ENCODE data around the gene DLG2. TPM values are rescaled to one million over a fixed set of nuclear protein-coding genes. Genes with fewer than 3 reads are reported as not detected.

DLG2 gene
- total RNA-seq, 1 donor from 2014 or later, result 0.18 TPM

DNA sequence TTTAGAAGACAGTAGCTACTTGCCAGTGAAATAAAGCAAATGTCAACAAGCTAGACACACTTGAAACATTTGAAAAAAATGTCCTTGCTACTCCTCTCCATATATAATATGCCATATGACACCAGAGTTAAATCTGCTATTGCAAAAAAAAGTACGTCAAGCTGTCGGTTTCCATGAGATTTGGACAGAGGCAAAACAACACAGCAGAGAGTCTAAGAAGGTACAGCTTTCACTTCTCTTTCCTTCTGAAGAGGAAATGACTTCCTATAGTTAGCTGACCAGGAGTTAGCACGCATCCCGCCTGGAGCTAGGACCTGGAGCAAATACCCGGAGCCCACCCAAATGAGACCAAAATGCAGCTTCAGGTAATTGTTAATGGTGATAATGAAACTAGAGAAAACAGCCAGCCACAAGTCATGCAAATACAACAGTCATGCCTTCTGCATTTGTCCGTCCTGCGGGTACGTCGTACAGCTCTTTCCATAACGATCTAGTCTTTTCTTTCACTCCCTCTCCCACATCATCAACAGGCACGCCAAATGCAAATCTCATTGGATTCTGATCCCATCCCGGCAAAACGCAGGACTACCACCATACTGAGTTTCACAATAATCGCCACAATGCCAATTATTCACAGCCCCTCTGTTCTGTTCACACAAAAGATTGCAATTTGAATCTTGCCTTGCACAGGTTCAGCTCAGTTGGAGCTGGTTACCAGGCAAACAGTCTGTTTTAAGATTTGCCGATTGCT, 1945.9 kb downstream of the DLG2 start:
- DNase-seq (ENCODE audit: extremely low read depth, low read depth, low spot score), result no peak

- DNase-seq (ENCODE audit: extremely low read depth, low read depth, low spot score), result no peak
Measured at GRCh38 chr11:83680321-83680720, 1946.8 kb downstream of the DLG2 start.

DNA sequence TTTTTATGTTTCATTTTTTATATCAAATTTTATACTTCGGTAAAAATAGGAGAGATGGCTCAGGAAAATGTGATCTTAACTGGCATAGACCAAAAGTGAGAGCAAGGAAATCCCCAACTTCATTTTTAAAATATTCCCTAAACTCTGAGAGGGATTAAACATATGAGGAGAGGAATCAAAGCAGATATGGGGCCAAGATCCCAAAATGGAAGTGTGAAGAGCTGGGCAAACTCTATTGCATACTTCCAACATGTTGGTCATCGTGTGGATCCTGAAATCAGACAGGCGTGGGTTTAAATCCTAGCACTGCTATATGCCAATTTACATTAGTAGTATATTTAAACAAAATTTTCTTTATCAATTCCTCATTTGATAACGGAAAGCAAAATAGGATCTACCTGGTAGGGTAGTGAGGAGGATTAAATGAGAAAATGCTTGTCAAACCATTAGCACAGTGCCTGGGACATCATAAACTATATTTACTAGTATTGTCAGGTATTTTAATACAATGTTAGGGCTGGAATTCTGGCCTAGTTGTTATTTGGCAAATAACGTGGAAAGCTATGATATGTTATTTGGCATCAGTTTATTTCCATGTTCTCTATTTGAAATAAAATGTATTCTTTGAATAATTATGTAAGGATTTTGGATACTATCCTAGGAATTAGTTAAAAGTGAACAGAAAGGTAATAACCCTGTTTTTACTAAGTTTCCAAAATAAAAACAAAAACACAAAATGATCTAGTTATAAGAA, 1948.1 kb downstream of the DLG2 start:
- DNase-seq (ENCODE audit: extremely low read depth, low read depth, low spot score), result no peak

DNA sequence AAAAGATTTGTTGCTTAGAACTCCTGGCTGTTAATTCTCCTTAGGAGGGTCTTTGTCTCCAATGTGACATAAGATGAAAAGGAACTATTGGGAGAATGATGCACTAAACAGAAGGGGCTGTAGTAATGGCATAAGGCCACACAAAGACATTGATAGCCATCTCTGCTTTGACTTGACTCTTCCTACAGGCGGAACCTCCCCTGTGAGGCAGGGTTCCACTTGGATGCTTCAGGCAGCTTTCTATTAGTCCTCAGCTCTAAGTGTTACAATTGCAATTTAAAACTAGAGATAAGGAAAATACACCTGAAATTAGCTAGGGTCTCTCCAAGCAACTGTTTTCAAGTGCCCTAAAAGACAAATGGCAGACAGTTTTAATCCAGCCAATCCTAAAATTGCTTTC, 1949.4 kb downstream of the DLG2 start:
- DNase-seq (ENCODE audit: extremely low read depth, low read depth, low spot score), result no peak

DNA sequence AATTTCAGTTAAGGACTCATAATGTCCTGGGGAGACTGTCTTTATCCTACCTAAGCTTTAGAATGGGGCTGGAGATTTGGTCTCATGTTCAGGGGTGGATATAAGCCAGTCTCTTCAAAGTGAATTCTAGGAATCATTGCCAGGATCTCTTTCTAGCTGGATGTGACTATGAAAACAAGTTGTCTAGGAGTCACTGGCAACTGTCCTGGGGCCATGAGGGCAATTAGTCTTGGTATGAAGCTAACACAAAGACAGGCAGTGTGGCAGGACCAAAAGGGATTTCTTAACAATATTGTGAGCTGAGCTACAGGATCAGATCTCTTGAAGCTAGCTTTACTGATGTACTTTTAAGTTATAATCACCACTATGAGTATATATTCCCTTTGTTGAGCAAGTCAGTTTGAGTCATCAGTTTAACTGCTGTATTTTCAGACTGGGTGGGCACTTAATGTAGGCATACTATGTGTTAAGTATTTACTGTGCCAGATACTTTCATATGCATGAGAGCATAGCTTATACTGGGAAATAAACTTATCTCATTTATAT, 1951.0 kb downstream of the DLG2 start:
- DNase-seq (ENCODE audit: extremely low read depth, low read depth, low spot score), result no peak

DNA sequence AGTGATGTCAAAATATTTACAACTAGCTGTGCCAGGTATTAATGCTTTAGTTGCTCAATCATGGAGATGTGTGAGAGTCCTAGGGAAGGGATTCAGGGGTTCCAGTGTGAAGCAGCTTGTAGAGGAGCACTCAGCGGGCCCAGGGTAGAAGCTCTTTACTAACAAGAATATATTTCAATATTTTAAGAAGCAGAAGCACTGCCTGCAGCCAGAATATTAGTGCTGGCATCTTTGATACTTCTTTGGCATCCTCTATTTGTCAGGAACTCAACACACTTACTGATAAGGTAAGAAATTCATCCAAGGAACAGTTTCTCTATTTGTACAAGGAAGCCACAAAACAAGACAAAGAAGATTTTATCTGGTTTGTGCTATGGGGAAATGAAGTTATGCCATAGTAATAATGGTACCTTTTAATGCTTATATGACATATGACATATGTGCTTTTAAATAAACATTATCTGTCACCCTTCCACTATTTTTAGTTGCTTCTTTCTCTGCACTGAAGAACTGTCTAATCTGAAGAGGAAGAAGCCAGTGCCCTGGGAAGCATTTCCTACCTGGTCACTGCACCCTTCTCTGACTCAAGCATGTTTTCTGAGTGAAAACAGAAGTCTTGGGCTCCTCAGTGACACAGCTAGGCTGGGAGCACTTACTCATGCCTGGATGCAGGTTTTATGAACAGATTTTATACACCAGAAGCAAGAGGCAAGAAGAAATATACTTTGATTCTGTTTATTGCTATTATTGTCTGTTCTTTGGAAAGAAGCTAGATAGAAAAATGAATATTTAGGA, 1952.8 kb downstream of the DLG2 start:
- DNase-seq (ENCODE audit: extremely low read depth, low read depth, low spot score), result no peak

DNA sequence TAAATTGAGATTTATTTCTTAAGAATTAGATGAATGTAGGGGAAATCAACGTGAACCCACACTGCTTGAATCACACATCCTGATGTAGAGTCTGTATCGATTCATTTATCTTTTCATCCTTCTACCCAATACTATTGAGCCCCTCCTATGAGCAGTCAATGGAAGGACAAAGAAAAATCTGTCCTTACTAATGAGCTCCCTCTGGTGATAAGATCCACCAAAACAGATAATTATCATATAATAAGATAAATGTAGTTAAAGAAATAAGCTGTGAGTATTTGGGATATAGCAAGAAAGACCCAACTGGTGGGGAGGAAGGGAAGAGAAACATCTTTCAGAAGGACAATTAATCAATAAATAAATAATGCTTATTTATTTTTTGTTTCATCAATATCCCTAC, 1955.9 kb downstream of the DLG2 start:
- no peak for DNase-seq (ENCODE audit: extremely low read depth, low read depth, low spot score)

DNA sequence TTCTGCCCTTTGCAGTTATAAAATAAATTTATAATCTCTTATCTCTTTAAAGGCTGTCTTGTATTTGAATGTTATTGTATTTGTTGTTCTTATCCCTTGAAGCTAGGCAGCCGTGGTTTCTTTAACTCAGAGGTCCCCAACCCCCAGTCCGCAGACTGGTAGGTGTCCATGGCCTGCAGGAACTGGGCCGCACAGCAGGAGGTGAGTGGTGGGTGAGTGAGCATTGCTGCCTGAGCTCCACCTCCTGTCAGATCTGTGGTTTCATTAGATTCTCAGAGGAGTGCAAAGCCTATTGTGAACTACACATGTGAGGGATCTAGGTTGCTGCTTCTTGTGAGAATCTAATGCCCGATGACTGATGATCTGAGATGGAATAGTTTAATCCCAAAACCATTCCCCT, 1961.0 kb downstream of the DLG2 start:
- DNase-seq (ENCODE audit: extremely low read depth, low read depth, low spot score), result no peak

GRCh38 chr11:83663988-83664387, 1963.2 kb downstream of the DLG2 start:
- DNase-seq (ENCODE audit: extremely low read depth, low read depth, low spot score), result no peak

DNA sequence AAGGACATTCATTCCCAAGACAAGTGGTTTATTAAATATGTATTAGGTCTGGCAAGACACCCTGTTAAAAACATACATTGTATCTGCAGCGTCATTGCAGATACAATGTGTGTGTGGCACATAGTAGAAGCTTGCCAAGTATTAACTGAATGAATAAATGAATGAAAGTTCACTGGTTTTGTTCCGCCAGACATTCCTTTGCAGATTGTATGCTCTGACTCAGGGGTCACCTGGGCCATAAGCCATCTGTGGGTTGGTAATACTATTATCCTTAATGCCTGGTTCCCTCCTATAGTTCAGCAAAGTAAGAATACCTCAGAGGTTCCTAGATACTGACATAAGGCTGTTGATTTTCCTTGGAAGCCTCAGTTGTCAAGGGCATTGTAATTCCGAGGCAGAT, 1963.7 kb downstream of the DLG2 start:
- DNase-seq (ENCODE audit: extremely low read depth, low read depth, low spot score), result no peak

DNA sequence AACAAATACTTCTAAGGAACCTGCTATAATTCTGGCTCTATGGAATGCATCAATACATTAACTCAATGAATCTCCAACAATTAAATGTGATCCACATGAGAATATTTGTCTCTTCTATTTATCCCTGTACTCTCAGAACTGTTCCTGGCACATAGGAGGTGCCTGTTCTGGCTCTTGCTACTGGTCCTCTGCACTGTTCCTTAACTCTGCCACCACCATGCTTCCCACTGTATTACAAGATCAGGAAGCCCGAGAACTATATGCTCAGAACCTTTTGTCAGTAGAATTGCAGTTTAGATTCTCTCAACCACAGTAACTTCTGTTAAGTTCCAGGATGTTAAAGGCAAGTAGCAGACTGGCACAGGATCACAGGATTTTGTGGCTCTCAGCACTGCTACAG, 1964.7 kb downstream of the DLG2 start:
- DNase-seq (ENCODE audit: extremely low read depth, low read depth, low spot score), result no peak

GRCh38 chr11:83661491-83662350, 1965.4 kb downstream of the DLG2 start:
- no peak for DNase-seq (ENCODE audit: extremely low read depth, low read depth, low spot score)

- no peak for DNase-seq (ENCODE audit: extremely low read depth, low read depth, low spot score)
Measured at GRCh38 chr11:83659466-83659865, 1967.7 kb downstream of the DLG2 start.

DNA sequence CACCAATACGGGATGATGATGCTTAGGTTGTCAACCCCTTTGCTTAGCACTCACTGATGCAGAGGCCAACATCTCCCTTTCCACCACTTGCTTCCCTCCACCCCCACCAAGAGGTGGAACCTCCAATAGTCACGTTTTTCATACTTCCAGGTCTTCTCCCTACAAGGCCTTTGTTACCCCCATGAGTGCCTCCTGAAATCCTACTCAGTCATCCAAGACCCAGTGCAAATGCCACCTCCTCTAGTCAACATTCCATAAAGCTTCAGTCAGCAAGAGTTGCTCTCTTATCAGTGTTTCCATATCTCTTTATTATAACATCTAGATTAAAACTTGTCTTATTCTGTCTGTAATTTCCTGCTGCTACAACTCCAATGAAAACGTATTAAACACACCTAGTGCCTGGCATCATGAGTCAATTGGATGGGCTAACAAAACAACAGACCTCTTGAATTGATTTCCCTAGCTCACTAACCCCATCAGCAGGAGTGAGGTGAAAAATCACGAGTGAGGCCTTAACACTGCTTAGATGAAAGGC, 1970.3 kb downstream of the DLG2 start:
- DNase-seq (ENCODE audit: extremely low read depth, low read depth, low spot score), result no peak

- no peak for DNase-seq (ENCODE audit: extremely low read depth, low read depth, low spot score)
Measured at GRCh38 chr11:83655976-83656375, 1971.2 kb downstream of the DLG2 start.

DNA sequence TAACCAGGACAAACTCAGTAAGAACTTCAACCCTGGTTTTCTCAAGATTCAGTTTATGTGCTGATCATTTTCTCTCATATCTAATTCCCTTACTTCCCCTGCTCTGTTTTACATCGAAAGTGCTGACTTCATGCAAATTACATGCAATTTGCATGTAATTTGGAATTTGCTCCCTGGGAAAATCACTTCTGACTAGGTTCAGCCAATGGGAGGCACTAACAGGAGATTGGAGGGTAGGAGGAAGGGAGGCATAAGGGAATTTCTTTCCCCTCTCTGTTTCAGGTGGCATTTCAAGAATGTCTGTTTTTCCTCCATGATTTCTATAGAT, 1977.7 kb downstream of the DLG2 start:
- DNase-seq (ENCODE audit: extremely low read depth, low read depth, low spot score), result no peak

GRCh38 chr11:83648610-83649527, 1978.3 kb downstream of the DLG2 start:
- no peak for DNase-seq (ENCODE audit: extremely low read depth, low read depth, low spot score)

- DNase-seq (ENCODE audit: extremely low read depth, low read depth, low spot score), result no peak
Measured at GRCh38 chr11:83645561-83645960, 1981.6 kb downstream of the DLG2 start.

- DNase-seq (ENCODE audit: extremely low read depth, low read depth, low spot score), result no peak
Measured at GRCh38 chr11:83643115-83643514, 1984.0 kb downstream of the DLG2 start.

Measured in glomerular endothelial cell (primary cell).